Stimulated activated CD4-positive, alpha-beta T cell treated with anti-CD3 and anti-CD28 coated beads, Interleukin-2, amount 100 ng/mL, for 24 hours (primary cell): ENCODE data around the gene BICD1.
"Not testable (repeated sequence)": the region's sequence is repeated elsewhere in the genome, so short reads cannot be mapped to it uniquely, and the experiment has no call there.

Experiments used
- DNase-seq, 2 donors: peaks; one replicate each; pipeline ENCODE4 v3.0.0-alpha.2; 2020

The BICD1 gene

DNA sequence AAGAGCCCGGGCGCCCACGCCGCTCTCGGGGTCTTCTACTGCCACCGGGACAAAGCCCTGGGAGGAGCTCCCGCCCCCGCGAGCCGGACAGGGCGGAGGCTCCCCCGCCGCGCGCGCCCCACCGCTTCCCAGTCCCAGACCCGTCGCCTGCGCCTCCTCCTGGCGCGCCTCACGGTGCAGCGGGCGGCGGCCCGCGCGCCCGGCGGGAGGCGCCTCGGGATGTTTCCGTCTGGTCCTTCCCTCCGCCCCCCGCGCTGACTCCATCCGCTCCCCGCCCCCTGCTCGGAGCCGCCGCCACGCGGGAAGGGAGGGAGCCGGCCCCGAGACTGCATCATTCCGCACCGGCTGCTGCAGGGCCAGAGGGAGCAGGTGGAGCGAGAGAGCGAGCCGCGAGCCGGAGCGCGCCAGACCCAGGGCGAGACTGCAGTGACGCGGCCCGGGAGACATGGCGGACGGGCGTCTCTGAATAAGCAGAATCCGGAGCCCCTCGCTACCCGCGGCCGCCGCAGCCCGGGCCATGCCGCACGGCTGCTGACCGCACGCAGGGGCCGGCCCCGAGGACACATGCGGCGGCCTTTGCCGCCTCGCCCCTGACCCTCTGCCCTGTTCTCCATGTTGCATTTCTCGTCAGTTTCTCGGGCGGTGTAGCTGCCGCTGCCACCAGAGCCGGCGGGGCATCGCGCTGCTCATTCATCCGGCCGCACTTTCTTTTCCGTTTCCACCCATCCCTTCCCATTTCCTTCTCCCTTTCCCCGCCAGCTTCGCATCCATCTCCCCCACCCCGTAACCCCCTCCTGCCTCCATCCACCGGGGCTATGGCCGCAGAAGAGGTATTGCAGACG is at the start of gene BICD1:
TSS of gene BICD1 (plus strand) at position 331 of the 842 bp plus-strand sequence. CDS start at position 816, 485 bp downstream.
- DNase-seq, result peak; percentile 77 to 85

DNA sequence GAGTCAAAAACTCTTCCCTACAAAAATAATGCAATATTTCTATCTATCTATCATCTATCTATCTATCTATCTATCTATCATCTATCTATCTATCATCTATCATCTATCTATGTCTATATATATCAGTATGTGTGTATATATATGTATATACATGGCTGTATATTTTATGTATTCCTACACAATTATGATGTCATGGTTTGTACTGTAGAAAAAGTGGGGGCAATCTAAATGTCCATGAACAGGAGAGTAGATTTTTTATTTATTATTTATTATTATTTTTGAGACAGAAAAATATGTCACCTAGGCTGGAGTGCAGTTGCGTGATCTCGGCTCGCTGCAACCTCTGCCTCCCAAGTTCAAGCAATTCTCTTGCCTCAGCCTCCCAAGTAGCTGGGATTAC is 45.6 kb upstream of the BICD1 start:
- no peak for DNase-seq

DNA sequence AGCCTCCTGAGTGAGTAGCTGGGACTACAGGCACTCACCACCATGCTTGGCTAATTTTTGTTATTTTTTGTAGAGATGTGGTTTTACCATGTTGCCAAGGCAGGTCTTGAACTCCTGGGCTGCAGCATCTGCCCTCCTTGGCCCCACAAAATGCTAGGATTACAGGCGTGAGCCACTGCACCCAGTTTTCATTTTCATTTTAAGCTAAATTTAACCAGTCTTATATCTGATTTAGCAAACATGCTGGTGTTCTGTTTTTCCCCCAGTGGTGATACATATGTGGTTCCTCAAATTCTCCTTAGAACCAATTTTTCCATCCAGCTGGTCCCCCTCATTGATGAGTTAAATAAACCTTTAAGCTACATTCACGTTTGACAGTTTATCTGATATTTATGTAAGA is 43.8 kb upstream of the BICD1 start:
- no peak for DNase-seq

DNA sequence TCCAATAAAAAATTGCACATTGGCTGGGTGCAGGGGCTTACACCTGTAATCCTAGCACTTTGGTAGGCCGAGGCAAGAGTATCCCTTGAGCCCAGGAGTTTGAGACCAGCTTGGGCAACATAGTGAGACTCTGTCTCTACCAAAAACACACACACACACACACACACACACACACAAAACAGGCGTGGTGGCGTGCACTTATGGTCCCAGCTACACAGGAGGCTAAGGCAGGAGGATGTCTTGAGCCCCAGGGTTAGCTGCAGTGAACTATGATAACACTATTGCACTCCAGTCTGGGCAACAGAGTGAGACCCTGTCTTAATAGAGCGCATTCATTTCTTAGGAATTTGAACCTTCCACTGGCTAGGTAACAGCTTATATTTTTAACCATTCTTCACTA is 42.9 kb upstream of the BICD1 start:
- no peak for DNase-seq

DNA sequence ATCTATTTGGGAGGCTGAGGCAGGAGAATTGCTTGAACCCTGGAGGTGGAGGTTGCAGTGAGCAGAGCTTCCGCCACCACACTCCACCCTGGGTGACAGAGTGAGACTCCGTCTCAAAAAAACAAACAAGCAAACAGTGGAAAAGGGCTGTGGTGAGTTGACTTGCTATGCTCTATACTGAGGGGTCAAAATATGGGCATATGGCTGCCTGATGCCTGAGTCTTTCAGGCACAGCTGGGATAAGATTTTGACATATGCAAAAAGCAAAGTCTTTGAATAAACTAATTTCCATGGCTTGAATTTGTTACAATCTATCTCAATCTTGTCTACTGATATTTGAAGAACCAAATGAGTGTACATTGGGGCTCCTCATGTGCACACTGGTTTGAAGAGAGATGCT is 40.4 kb upstream of the BICD1 start:
- DNase-seq, result no peak

DNA sequence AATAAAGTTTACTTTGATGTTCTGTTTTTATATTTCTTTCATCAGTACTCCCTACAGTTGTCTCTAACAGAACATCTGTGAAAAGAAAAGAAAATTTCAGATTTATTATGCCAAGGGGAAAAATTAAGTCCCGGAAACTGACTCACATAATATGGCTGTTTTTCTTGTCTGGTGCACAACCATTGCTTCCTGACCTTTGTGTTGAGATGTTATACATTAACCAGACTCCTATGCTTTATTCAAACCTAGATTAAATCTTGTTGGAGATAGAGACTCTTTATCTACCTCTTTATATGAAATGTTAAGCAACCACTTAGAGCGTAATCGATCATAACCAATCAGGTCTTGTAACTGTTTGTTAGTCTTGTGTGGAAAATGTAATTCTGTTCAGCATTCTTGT is 37.6 kb upstream of the BICD1 start:
- DNase-seq, result no peak

DNA sequence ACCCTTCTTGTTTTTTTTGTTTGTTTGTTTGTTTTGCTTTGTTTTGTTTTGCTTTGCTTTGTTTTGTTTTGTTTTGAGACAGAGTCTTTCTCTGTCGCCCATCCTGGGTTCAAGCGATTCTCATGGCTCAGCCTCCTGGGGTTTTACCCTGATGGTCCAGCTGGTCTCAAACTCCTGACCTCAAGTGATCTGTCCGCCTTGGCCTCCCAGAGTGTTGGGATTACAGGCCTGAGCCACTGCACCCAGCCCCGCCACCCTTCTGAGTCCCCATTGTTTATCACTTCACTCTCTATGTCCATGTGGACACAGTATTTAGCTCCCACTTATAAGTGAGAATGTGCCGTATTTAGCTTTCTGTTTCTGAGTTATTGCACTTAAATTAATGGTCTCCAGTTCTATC is 36.9 kb upstream of the BICD1 start:
- DNase-seq, result no peak

DNA sequence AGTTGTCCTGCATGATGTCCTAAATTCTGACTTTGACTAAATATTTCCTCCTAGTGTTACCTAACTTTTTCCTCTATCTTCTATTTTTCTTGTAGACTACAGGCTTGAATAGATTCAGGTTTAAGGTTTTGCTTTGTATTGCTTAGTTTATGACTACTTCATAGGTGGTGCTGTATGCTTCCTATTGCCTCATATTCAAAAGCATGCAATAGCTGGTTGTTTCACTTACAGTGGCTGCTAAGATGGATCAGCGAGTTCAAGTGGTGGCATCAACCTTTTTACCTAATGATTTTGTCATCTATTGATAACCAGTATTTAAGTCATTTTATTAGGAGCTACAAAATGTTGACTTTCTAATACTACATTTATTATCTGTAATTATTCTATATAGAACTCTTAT is 36.3 kb upstream of the BICD1 start:
- DNase-seq, result no peak

DNA sequence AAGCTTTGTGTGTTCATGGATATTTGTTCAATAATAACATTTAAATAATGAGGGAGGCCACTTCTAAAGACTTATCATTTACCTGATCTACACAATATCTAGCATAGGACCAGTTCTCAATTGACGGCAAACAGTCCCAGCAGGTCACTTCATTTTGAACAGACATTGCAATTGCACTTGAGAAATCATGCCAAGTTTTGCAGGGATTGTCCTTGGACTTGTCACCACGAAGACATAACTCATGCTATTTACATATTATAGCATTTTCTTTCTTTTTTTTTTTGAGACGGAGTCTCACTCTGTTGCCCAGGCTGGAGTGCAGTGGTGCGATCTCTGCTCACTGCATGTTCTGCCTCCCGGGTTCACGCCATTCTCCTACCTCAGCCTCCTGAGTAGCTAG is 34.5 kb upstream of the BICD1 start:
- DNase-seq, result no peak

DNA sequence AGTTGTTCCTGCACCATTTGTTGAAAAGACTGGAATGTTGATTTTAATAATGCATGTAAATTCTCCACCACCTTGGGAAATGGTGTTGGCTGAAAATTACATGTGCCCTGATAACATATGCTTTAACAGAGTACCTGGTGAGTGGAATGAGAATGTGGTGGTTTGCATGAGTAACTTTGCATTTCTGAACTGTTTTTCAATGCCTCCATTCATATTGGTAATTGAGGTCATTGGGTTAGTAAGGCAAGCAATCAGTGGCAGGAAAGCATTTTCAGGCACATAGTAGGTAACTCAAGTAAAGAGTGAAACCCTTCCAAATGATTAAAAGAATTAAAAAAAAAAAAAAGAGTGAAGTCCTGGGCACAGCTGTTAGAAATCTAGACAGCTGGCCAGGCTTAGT is 32.2 kb upstream of the BICD1 start:
- DNase-seq, result no peak

DNA sequence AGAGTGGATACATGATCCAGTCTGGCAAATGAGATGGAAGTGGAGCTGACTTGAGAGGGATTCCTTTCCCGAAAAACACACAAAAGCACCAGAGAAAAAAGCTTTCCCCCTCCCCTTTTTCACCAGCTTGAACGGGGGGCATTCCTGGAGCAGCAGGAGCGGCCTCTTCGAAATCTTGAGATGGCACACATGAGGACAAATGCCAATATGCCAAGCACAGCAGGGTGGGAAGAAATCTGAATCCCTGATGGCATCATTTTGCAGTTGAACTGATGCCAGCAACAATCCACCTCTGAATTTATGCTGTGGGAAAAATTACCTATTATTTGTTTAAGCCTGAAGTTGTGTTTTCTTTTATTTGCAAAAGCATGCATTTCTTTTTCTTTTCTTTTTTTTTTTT is 29.7 kb upstream of the BICD1 start:
- DNase-seq, result no peak

DNA sequence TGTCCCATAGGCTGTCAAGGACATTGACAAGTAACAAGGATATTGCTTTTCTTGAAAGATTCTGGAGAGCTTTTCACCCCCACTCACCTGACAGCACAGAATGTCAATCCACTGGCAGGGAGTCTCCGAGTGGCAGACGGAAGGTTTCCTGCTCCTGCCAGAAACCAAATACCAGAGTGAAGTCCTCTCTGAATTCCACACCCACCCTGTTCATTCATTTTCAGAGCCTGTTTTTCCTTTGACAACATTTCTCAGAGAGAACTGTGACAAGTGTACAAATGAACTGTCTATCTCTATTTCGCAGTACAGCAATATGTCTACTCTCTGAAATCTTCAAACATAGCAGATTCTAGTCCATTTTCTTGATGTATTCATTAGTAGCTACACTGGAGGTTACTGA is 26.2 kb upstream of the BICD1 start:
- no peak for DNase-seq

DNA sequence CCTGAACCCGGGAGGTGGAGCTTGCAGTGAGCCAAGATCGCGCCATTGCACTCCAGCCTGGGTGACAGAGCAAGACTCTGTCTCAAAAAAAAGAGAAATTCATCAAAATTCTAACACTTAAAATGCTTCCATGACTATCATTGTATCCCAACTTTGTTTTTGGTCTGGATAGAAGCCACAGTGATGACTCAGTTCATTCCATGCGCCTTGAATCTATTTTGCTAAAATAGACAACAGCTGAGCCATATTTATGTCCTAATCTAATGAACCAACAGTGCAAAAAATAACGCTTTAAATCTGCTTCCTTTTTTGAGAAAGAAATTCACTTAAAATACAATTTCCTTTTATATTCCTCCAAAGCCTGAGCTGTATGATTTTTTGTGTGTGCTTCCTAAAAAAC is 23.2 kb upstream of the BICD1 start:
- no peak for DNase-seq

DNA sequence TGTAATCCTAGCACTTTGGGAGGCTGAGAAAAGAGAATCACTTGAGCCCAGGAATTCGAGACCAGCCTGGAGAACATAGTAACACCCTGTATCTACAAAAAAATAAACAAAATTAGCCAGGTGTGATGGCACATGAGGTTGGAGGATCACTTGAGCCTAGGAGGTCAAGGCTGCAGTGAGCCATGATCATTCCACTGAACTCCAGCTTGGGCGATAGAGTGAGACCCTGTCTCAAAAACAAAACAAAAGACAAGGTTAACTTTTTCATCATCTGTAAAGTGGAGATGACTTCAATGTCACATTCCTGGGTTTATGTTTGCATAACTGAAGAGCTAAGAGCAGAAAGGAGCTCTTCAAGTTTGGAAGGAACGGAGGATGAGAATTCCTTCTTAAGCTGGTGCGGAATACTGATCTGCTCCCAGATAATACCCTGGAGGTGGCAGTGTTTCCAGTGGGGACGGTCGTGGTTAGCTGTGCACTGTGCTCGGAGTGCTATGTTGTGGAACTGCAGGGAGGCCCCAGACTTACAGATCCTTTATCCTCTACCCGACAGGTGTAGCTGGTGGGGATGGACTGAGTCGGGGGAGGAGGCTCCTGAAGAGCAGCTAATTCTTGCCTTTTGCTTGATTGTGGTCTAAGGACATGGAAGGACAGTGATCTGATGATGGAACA is 22.5 kb upstream of the BICD1 start:
- no peak for DNase-seq

DNA sequence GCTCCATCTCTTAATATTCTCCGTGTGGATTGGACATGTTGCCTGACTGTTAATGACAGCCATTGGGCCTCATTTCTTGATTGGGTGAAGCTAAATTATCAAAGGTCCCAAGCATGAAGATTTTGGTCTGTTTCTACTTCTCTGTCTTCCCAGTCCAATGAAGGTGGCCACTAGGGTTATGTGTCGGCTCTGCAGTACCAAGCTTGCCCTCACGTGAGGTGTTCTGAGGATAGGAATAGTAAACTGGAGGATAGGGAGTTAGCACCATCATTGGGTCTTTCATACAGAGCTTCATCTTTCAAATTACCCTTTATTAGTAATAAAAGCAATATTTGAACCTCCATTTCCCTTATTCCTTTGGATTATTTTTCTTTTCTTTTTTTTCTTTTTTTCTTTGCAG is 21.9 kb upstream of the BICD1 start:
- no peak for DNase-seq

DNA sequence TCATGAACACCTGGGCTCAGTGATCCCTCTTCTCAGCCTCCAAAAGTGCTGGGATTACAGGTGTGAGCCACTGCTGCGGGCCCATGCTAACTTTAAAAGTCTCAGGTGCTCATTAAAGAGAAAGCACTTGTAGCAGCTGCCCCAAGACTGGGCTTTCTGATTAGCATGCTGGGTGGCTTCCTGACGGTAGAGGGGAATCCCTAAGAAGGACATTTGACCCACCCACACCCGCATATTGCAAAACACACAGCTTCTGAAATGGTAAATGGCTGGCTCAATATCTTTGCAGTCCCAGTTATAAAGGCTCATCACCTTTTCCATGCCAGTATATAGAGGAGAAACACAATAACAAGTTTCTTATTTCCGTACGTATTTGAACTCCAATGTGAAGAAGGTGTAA is 19.3 kb upstream of the BICD1 start:
- DNase-seq, result no peak

DNA sequence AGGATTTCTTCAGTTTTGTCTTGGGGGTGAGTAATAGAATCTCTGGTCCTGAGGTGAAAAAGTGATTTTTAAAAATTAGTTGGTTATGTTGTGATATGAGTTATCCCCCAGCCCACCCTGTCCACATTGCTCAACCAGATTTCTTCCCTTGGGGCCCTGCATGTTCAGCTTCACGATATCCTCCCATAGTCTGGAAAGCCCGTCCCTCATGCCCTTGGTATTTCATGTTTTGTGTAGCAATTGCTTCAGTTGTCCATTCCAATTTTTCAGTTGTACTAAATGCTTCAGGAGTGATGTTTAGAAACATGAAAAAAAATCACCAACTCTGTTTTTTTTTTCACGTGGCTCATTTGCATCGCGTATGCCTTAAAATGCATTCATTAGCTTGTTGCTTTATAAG is 17.5 kb upstream of the BICD1 start:
- no peak for DNase-seq

DNA sequence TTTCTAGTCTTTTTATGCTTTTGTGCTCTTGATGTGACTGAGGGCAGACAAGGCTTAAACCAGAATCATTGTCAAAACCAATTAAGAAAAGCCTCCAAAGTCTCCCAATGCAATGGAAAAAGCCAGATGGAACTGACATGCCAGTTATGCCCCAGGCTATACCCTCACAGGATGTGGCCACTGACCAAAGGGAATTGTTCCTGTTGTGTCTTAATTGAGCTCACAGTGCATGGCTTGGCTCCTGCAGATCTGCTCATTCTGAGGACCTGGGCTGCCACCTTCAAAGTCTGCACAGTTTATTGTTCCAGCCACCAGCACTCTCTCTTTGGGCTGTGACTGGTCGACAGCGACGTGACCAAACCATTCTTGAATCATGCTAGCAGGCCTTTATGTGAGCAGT is 17.1 kb upstream of the BICD1 start:
- DNase-seq, result no peak

DNA sequence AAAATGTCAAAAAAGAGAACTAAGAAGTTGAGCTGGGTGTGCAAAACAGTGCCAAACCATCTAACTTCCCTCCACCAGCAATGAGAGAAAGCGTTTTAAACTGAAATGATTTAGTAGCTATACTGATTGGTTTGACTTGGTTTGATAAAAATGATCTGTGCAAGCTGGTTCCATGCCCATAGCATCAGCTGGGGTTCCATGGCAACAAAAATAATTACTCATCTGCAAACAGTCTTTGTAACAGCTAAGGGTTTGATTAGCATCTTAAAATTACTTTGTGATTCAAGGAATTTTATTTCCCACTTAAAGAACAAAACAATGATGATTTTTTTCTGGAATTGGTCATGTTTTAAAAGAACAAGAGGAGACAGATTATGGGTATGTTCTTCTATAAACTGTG is 15.0 kb upstream of the BICD1 start:
- no peak for DNase-seq

DNA sequence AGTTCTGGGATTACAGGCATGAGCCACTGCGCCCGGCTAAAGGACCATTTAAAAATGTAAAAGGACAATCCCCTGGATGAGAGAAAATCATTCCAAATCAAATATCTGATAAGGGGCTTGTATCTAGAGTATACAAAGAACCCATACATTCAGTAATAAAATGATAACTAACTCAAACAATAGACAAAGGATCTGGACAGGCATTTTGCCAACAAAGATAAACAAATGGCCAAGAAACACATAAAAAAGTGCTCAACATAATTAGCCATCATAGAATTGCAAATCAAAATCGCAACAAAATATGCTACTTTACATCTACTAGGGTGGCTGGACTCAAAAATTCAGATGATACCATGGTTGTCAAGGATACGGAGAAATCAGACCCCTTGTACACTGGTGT is 8.5 kb upstream of the BICD1 start:
- no peak for DNase-seq

DNA sequence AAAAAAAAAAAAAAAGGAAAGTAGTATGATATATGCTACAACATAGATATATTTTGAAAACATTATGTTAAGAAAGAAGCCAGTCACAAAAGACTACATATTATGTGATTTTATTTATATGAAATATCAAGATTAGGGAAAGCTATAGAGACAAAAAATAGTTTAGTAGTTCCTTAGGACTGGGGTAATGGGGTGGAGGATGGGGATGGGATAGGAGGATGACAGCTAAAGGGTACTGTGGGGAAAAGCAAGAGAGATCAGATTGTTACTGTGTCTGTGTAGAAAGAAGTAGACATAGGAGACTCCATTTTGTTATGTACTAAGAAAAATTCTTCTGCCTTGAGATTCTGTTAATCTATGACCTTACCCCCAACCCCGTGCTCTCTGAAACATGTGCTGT is 7.4 kb upstream of the BICD1 start:
- DNase-seq, result not testable (repeated sequence)

DNA sequence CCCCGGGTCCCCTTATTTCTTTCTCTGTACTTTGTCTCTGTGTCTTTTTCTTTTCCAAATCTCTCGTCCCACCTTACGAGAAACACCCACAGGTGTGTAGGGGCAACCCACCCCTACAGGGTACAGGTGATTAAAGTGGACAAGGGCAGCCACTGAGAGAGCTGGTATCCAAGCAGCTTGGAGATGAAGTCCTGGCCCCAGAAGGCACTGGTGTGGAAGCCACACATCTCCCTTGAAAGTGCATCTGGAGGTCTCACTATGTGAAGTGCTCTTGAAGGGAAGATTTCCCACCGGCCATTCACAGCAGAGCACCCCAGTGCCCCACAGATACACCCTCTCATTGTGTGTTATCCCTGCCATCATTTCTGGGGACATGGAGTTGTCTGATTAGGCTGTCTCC is 6.3 kb upstream of the BICD1 start:
- DNase-seq, result no peak

DNA sequence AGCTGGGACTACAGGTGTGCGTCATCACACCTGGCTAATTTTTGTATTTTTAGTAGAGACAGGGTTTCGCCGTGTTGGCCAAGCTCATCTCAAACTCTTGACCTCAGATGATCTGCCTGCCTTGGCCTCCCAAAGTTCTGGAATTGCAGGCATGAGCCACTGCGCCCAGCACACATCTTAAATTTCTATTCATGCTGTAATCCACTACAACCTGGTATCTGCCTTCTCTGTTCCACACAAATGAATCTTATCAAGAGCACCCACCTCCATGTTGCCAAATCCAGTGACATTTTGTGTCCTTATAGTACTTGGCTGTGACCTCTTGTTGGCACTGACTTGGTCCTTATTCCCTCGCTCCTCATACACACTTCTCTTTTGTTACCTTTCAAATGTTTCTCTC is 5.8 kb upstream of the BICD1 start:
- no peak for DNase-seq

DNA sequence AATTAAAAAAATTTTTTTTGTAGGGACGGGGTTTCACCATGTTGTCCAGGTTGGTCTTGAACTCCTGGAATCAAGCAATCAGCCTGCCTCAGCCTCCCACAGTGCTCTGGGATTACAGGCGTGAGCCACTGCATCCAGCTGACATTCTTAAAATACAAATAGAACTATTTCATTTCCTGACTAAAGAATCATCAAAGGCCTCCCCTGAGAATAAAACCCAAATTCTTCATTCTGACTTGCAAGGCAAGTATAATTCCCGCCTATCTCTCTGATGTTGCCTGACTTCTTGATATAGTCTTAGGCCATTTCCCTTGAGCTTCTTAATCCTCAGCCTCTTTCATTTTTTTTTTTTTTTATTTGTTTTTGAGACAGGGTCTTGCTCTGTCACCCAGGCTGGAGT is 4.4 kb upstream of the BICD1 start:
- no peak for DNase-seq
